ENCODE results near the gene MAPKAP1. TPM values are rescaled to one million over a fixed set of nuclear protein-coding genes. Genes with fewer than 3 reads are reported as not detected.

Gene MAPKAP1
- total RNA-seq, 1 donor from 2014 or later: 66.8 TPM

Small RNA genes within 50 kb of the gene (small RNA-seq; reads per million reads assigned to genes)
- not detected for gene RF00017 (ENCODE audit: low replicate concordance)

Other genes starting within 250 kb of the MAPKAP1 start
- 33.1 TPM for gene PBX3, start 40.2 kb upstream of the MAPKAP1 start, total RNA-seq

Data from tongue (tissue), 2 donors.